Astrocyte (in vitro differentiated cells and primary cell): ENCODE measurements around the gene S100A1. TPM values are rescaled to one million over a fixed set of nuclear protein-coding genes. Genes with fewer than 3 reads are reported as not detected.
"Not testable (repeated sequence)": the region's sequence is repeated elsewhere in the genome, so short reads cannot be mapped to it uniquely, and the experiment has no call there.

Source experiments
- DNase-seq: peaks from one replicate; pipeline ENCODE4 v3.0.0-alpha.2; 2010; ENCODE audit warnings: low read depth
- FAIRE-seq: peaks from 2 replicates; lab custom pipeline; 2011; peaks lifted over from hg19 to GRCh38; lab: Jason Lieb, UNC
- H2AFZ ChIP-seq: 2 replicates; pipeline ENCODE4 v1.6.0; 2012; ENCODE audit warnings: low read depth, low read length, inconsistent platforms
- H3K27ac ChIP-seq: 2 replicates; pipeline ENCODE4 v1.5.1; 2011; ENCODE audit warnings: low read depth, low read length, inconsistent platforms
- H3K27me3 ChIP-seq: 2 replicates; pipeline ENCODE4 v1.6.0; 2011; ENCODE audit warnings: low read length, inconsistent platforms; ENCODE audit not compliant: insufficient read depth
- H3K36me3 ChIP-seq: 2 replicates; pipeline ENCODE4 v1.5.1; 2011; ENCODE audit warnings: low read length, inconsistent platforms; ENCODE audit not compliant: insufficient read depth
- H3K4me1 ChIP-seq: 2 replicates; pipeline ENCODE4 v1.5.1; 2011; ENCODE audit warnings: low read length, inconsistent platforms; ENCODE audit not compliant: insufficient read depth
- H3K4me2 ChIP-seq: 2 replicates; pipeline ENCODE4 v1.6.0; 2012; ENCODE audit warnings: low read length, inconsistent platforms
- H3K4me3 ChIP-seq: 2 replicates; pipeline ENCODE4 v1.5.1; 2011; ENCODE audit warnings: low read depth, mild to moderate bottlenecking, low read length, inconsistent platforms; ENCODE audit not compliant: insufficient read depth
- H3K79me2 ChIP-seq: 2 replicates; pipeline ENCODE4 v1.6.0; 2012; ENCODE audit warnings: mild to moderate bottlenecking, low read length, inconsistent platforms; ENCODE audit not compliant: insufficient read depth
- H3K9ac ChIP-seq: 2 replicates; pipeline ENCODE4 v1.6.0; 2012; ENCODE audit warnings: mild to moderate bottlenecking, low read length, inconsistent platforms
- H3K9me3 ChIP-seq: 2 replicates; pipeline ENCODE4 v1.5.1; 2012; ENCODE audit warnings: low read depth, mild to moderate bottlenecking, low read length, inconsistent platforms; ENCODE audit not compliant: insufficient read depth
- H4K20me1 ChIP-seq: 2 replicates; pipeline ENCODE4 v1.6.0; 2012; ENCODE audit warnings: low read length, inconsistent platforms; ENCODE audit not compliant: insufficient read depth
- H3K27ac Mint-ChIP-seq: one replicate; pipeline ENCODE4 v1.8.0; 2021; ENCODE audit warnings: mild to moderate bottlenecking, mixed read lengths; ENCODE audit not compliant: unreplicated experiment
- H3K27me3 Mint-ChIP-seq: one replicate; pipeline ENCODE4 v1.8.0; 2021; ENCODE audit warnings: low read depth, mixed read lengths; ENCODE audit not compliant: unreplicated experiment
- H3K36me3 Mint-ChIP-seq: one replicate; pipeline ENCODE4 v1.8.0; 2021; ENCODE audit warnings: low read depth, mixed read lengths; ENCODE audit not compliant: unreplicated experiment
- H3K4me1 Mint-ChIP-seq: one replicate; pipeline ENCODE4 v1.8.0; 2021; ENCODE audit warnings: low read depth, mixed read lengths; ENCODE audit not compliant: unreplicated experiment
- H3K4me3 Mint-ChIP-seq: one replicate; pipeline ENCODE4 v1.8.0; 2021; ENCODE audit warnings: mild to moderate bottlenecking, moderate library complexity, mixed read lengths; ENCODE audit not compliant: unreplicated experiment
- H3K9me3 Mint-ChIP-seq: one replicate; pipeline ENCODE4 v1.8.0; 2021; ENCODE audit warnings: mild to moderate bottlenecking, mixed read lengths; ENCODE audit not compliant: unreplicated experiment
- CTCF ChIP-seq: IDR thresholded peaks from 2 replicates; pipeline ENCODE4 v1.5.1; 2011; ENCODE audit warnings: low read depth, mild to moderate bottlenecking, inconsistent platforms, low read length, moderate library complexity; ENCODE audit not compliant: insufficient read depth
- EZH2 ChIP-seq: IDR thresholded peaks from 2 replicates; pipeline ENCODE4 v1.6.1; 2012; ENCODE audit warnings: mild to moderate bottlenecking, low read length, inconsistent platforms; ENCODE audit not compliant: insufficient read depth
- total RNA-seq: library from RNA; stranded (reverse); gene quantifications from 2 replicates; pipeline ENCODE4 v1.2.1, GENCODE V29; 2021

The S100A1 gene
- total RNA-seq, 1 donor from 2014 or later: 1.7 TPM

GRCh38 chr1:153639280-153639679 is 11.0 kb downstream of the S100A1 start:
- peaks cover 69% of the 10 kb centered on the region for H4K20me1 ChIP-seq
- H3K4me2 ChIP-seq: no peak overlapping the region
- H3K36me3 ChIP-seq: peaks cover 70% of the 10 kb centered on the region
- H3K4me3 ChIP-seq: no peak overlapping the region
- H3K4me1 ChIP-seq: no peaks in the 10 kb centered on the region
- peaks cover 2% of the 10 kb centered on the region for H3K9me3 Mint-ChIP-seq
- no peaks in the 10 kb centered on the region for H3K9me3 ChIP-seq
- no peaks in the 10 kb centered on the region for H3K4me1 Mint-ChIP-seq
- no peak for TF ChIP-seq CTCF
- no peak for TF ChIP-seq EZH2
- FAIRE-seq (no peak), DNase-seq (no peak)
- H2AFZ ChIP-seq: no peak overlapping the region
- H3K9ac ChIP-seq: no peak overlapping the region
- H3K27me3 Mint-ChIP-seq: no peaks in the 10 kb centered on the region
- peaks cover 91% of the 10 kb centered on the region for H3K79me2 ChIP-seq
- no peak overlapping the region for H3K4me3 Mint-ChIP-seq
- no peak overlapping the region for H3K27ac ChIP-seq
- no peaks in the 10 kb centered on the region for H3K27me3 ChIP-seq
- peaks cover 20% of the 10 kb centered on the region for H3K36me3 Mint-ChIP-seq
- no peak overlapping the region for H3K27ac Mint-ChIP-seq

GRCh38 chr1:153640213-153640612 is 12.0 kb downstream of the S100A1 start:
- H3K4me1 ChIP-seq, H3K4me2 ChIP-seq, H3K9me3 Mint-ChIP-seq, H3K9me3 ChIP-seq, H3K27me3 Mint-ChIP-seq, H3K4me3 Mint-ChIP-seq, H3K27ac ChIP-seq, H3K27me3 ChIP-seq, H3K9ac ChIP-seq, FAIRE-seq, DNase-seq, H3K4me1 Mint-ChIP-seq, H3K4me3 ChIP-seq, H2AFZ ChIP-seq, H3K27ac Mint-ChIP-seq: not testable (repeated sequence)
- Histone ChIP-seq H3K36me3 (peaks cover 79% of the 10 kb centered on the region), H3K79me2 (peaks cover 87% of the 10 kb centered on the region), H4K20me1 (peaks cover 72% of the 10 kb centered on the region)
- H3K36me3 Mint-ChIP-seq: peaks cover 20% of the 10 kb centered on the region

GRCh38 chr1:153640861-153641260 is 12.6 kb downstream of the S100A1 start:
- Histone ChIP-seq H4K20me1 (peaks cover 74% of the 10 kb centered on the region), H3K4me2 (no peak overlapping the region), H3K4me3 (no peak overlapping the region), H3K4me1 (no peaks in the 10 kb centered on the region), H2AFZ (no peak overlapping the region), H3K27ac (no peak overlapping the region), H3K9ac (no peak overlapping the region), H3K9me3 (no peaks in the 10 kb centered on the region), H3K36me3 (peaks cover 86% of the 10 kb centered on the region), H3K79me2 (peaks cover 80% of the 10 kb centered on the region), H3K27me3 (no peaks in the 10 kb centered on the region)
- H3K4me1 Mint-ChIP-seq: no peaks in the 10 kb centered on the region
- H3K36me3 Mint-ChIP-seq: peaks cover 22% of the 10 kb centered on the region
- FAIRE-seq: no peak
- no peak overlapping the region for H3K4me3 Mint-ChIP-seq
- DNase-seq: no peak
- no peaks in the 10 kb centered on the region for H3K27me3 Mint-ChIP-seq
- H3K27ac Mint-ChIP-seq: no peak overlapping the region
- TF ChIP-seq EZH2 (no peak), CTCF (no peak)
- H3K9me3 Mint-ChIP-seq: peaks cover 2% of the 10 kb centered on the region
